GM23338 (cell line): ENCODE measurements around the gene RAB3B. TPM values are rescaled to one million over a fixed set of nuclear protein-coding genes. Genes with fewer than 3 reads are reported as not detected.
A peak's percentile ranks its signal among the peaks of the same experiment; 100 is the strongest.

Source experiments
- ATAC-seq: fragments of 200-7000 bp; cut with Tn5 transposase; 3 replicates; pipeline ENCODE4 v1.9.1; 2020
- DNase-seq: peaks from one replicate; pipeline ENCODE4 v3.0.0-alpha.2; 2015; ENCODE audit warnings: low spot score
- H2AFZ ChIP-seq: fragments of 200-600 bp; sonication (generic); 2 replicates; pipeline ENCODE4 v1.8.0; 2016; ENCODE audit warnings: antibody characterized with exemption, mild to moderate bottlenecking, moderate library complexity
- H3F3A ChIP-seq: fragments of 200-600 bp; sonication (generic); replicated peaks from 2 replicates; pipeline ENCODE4 v1.8.0; 2017; ENCODE audit warnings: antibody characterized with exemption, mixed run types, low read depth
- H3K27ac ChIP-seq: fragments of 200-600 bp; sonication (generic); 2 replicates; pipeline ENCODE4 v1.6.1; 2016; ENCODE audit warnings: low read depth
- H3K27me3 ChIP-seq: fragments of 200-600 bp; sonication (generic); 2 replicates; pipeline ENCODE4 v1.8.0; 2016; ENCODE audit warnings: mild to moderate bottlenecking, mixed run types, moderate library complexity; ENCODE audit not compliant: insufficient read depth
- H3K36me3 ChIP-seq: fragments of 200-600 bp; sonication (generic); 2 replicates; pipeline ENCODE4 v1.8.0; 2016; ENCODE audit warnings: mild to moderate bottlenecking; ENCODE audit not compliant: insufficient read depth
- H3K4me1 ChIP-seq: fragments of 200-600 bp; sonication (generic); 2 replicates; pipeline ENCODE4 v1.8.0; 2016; ENCODE audit warnings: mild to moderate bottlenecking, moderate library complexity; ENCODE audit not compliant: insufficient read depth
- H3K4me2 ChIP-seq: fragments of 200-600 bp; sonication (generic); 2 replicates; pipeline ENCODE4 v1.7.1; 2017; ENCODE audit warnings: mixed run types
- H3K4me3 ChIP-seq: fragments of 200-600 bp; sonication (generic); 2 replicates; pipeline ENCODE4 v1.6.1; 2016; ENCODE audit warnings: mixed run types
- H3K79me2 ChIP-seq: fragments of 200-600 bp; sonication (generic); replicated peaks from 2 replicates; pipeline ENCODE4 v1.8.0; 2017; ENCODE audit warnings: mild to moderate bottlenecking; ENCODE audit not compliant: insufficient read depth
- H3K9me2 ChIP-seq: fragments of 200-600 bp; sonication (generic); 2 replicates; pipeline ENCODE4 v1.8.0; 2017; ENCODE audit not compliant: insufficient read depth
- H4K20me1 ChIP-seq: fragments of 200-600 bp; sonication (generic); replicated peaks from 2 replicates; pipeline ENCODE4 v1.8.0; 2017; ENCODE audit warnings: mild to moderate bottlenecking; ENCODE audit not compliant: insufficient read depth
- H3K27ac Mint-ChIP-seq: 2 replicates; pipeline ENCODE4 v1.8.0; 2020; ENCODE audit warnings: inconsistent platforms, mild to moderate bottlenecking, moderate library complexity, mixed read lengths
- H3K27me3 Mint-ChIP-seq: 3 replicates; pipeline ENCODE4 v1.8.0; 2022; ENCODE audit warnings: low read depth, mild to moderate bottlenecking, moderate library complexity, mixed read lengths, inconsistent platforms; ENCODE audit not compliant: insufficient read depth, poor library complexity
- H3K36me3 Mint-ChIP-seq: 3 replicates; pipeline ENCODE4 v1.8.0; 2021; ENCODE audit warnings: low read depth, mild to moderate bottlenecking, inconsistent platforms, moderate library complexity, mixed read lengths
- H3K4me1 Mint-ChIP-seq: 3 replicates; pipeline ENCODE4 v1.8.0; 2020; ENCODE audit warnings: mild to moderate bottlenecking, inconsistent platforms, mixed read lengths
- H3K4me3 Mint-ChIP-seq: 3 replicates; pipeline ENCODE4 v1.8.0; 2021; ENCODE audit warnings: moderate library complexity, mild to moderate bottlenecking, inconsistent platforms, mixed read lengths
- H3K9me3 Mint-ChIP-seq: 3 replicates; pipeline ENCODE4 v1.8.0; 2020; ENCODE audit warnings: moderate library complexity, mild to moderate bottlenecking, inconsistent platforms, mixed read lengths
- CREB1 ChIP-seq: fragments of 250-450 bp; sonication (Bioruptor Pico); IDR thresholded peaks from 2 replicates; pipeline ENCODE4 v1.5.0; 2020; ENCODE audit warnings: low read depth, mild to moderate bottlenecking, moderate library complexity
- EZH2 ChIP-seq: fragments of 200-600 bp; sonication (generic); IDR thresholded peaks from one replicate; pipeline ENCODE4 v1.8.0; 2017; ENCODE audit warnings: antibody characterized with exemption, mild to moderate bottlenecking, low read depth; ENCODE audit not compliant: unreplicated experiment
- EZH2phosphoT487 ChIP-seq: fragments of 200-600 bp; sonication (generic); IDR thresholded peaks from one replicate; pipeline ENCODE4 v1.8.1; 2018; ENCODE audit warnings: antibody characterized with exemption; ENCODE audit not compliant: unreplicated experiment
- NANOG ChIP-seq: IDR thresholded peaks from 2 replicates; pipeline ENCODE4 v1.6.1; 2016; ENCODE audit warnings: antibody characterized with exemption, borderline replicate concordance
- POLR2AphosphoS5 ChIP-seq: IDR thresholded peaks from 2 replicates; pipeline ENCODE4 v1.6.1; 2016; ENCODE audit warnings: antibody characterized with exemption, low read depth
- ZNF114 ChIP-seq: fragments of 250-450 bp; sonication (Bioruptor Pico); IDR thresholded peaks from 2 replicates; pipeline ENCODE4 v1.5.0; 2020; ENCODE audit warnings: mild to moderate bottlenecking, moderate library complexity
- ZNF331 ChIP-seq: fragments of 250-450 bp; sonication (Bioruptor Pico); IDR thresholded peaks from 2 replicates; pipeline ENCODE4 v1.5.0; 2020; ENCODE audit warnings: low read depth, mild to moderate bottlenecking, moderate library complexity
- polyA plus RNA-seq: library from polyadenylated mRNA; unstranded; fragments of >200 nt; fragmentation: Nextera tagmentation; extraction: Ambion mirVana; gene quantifications from 2 replicates; pipeline ENCODE4 v1.2.1, GENCODE V29; 2016
- total RNA-seq: library from RNA; depleted of rRNA; stranded (reverse); fragments of >200 nt; shearing (Covaris generic); gene quantifications from 2 replicates; pipeline ENCODE4 v1.2.3, GENCODE V29; 2014
- TF ChIP-seq, protein P1 (sequence below): IDR thresholded peaks from 2 replicates; pipeline ENCODE4 v1.6.1; 2016; ENCODE audit warnings: antibody characterized with exemption
- TF ChIP-seq, protein P2 (sequence below): IDR thresholded peaks from one replicate; pipeline ENCODE4 v1.6.1; 2018; ENCODE audit warnings: antibody characterized with exemption; ENCODE audit not compliant: unreplicated experiment
- TF ChIP-seq, protein P3 (sequence below), 2 experiments: fragments of 200-600 bp in 1 of 2; sonication (generic) in 1 of 2; conservative IDR thresholded peaks; 2 replicates each; pipeline versions ENCODE4 v1.5.1 to v1.6.1; 2016 to 2017; ENCODE audit warnings: antibody characterized with exemption in 2 of 2, low read depth in 2 of 2, mild to moderate bottlenecking in 2 of 2, moderate library complexity in 1 of 2

The RAB3B gene
- total and polyA plus RNA-seq, 2 experiments from 2014 or later = 18.3 to 37.9 TPM

DNA sequence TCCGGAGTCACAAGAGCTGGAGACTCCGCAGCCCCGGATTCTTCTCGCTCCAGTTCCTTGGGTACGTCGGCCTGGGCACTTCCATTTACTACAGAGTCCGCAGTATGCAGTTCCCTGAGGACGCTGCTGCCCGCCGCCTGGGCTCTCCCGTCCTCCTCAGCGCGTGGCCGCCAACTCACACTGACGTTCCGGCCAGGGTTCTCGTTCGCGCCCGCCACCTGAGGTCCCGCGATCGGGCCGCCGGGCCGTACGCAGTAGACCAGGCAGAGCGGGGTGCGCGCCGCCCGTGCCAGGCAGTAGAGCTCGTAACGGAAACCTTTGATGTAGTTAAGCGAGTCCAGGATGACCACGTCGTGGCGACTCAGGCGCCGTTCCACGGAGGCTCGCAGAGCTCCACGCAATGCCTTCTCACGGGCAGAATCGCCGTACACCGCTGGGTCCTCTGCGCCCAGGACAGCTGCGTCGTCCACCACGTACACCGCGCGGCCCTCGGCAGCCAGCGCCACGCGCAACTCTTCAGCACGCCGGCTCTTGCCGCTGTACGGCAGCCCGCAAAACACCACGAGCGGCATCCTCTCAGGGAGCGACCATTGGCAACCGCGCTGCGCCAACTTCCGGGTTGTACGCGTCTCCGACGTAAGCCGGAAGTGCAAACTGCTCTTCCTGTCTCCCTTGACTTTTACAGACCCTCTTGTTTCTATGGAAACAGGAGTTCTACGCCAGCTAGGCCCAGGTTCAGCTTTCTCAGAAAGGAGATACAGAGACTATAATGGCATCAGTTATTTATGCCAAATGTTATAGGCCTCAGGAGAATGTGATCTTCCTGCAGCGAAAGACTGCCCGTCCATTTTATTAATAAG, 42.9 kb upstream of the RAB3B start, which contains the start of gene KTI12 (continued):
- TF ChIP-seq, protein P1, sequence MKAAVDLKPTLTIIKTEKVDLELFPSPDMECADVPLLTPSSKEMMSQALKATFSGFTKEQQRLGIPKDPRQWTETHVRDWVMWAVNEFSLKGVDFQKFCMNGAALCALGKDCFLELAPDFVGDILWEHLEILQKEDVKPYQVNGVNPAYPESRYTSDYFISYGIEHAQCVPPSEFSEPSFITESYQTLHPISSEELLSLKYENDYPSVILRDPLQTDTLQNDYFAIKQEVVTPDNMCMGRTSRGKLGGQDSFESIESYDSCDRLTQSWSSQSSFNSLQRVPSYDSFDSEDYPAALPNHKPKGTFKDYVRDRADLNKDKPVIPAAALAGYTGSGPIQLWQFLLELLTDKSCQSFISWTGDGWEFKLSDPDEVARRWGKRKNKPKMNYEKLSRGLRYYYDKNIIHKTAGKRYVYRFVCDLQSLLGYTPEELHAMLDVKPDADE = peak; percentile 59; the same call in 1 of the 2 replicates
- TF ChIP-seq EZH2 = no peak
- no peak for TF ChIP-seq NANOG
- TF ChIP-seq ZNF114 = no peak
- no peak for TF ChIP-seq ZNF331 (CRISPR knock-in tag)

DNA sequence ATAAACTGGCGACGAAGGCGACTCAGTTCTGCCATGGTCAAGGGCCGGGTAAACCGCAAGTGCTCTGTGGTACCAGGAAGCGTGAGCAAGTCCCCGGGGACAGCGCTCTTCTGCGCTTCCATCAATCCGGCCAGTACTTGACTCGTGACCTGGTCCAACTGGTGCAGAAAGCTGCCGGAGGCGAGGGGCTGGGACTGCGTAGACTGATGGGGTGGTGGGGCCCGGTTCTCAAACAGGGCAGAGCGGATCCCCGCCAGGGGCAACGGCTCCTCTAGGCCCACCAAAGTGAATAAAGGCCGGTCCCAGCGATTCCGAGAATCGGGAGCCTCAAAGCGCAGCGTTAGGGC, 42.3 kb upstream of the RAB3B start:
- Mint-ChIP-seq H3K9me3 (no peaks in the 10 kb centered on the region), H3K27ac (peak overlapping the region; percentile 59; the same call in 1 of the 2 replicates), H3K4me1 (peaks cover 18% of the 10 kb centered on the region), H3K36me3 (peaks cover 27% of the 10 kb centered on the region), H3K27me3 (peaks cover 3% of the 10 kb centered on the region), H3K4me3 (peak overlapping the region; percentile 91)
- no peaks in the 10 kb centered on the region for H3K27me3 ChIP-seq
- peaks cover 3% of the 10 kb centered on the region; the same call in 1 of the 2 replicates for H3K36me3 ChIP-seq
- peak overlapping the region; percentile 57 for H3K27ac ChIP-seq
- H2AFZ ChIP-seq = peak overlapping the region; percentile 50
- H3K4me2 ChIP-seq = peak overlapping the region; percentile 93
- TF ChIP-seq, protein P2, sequence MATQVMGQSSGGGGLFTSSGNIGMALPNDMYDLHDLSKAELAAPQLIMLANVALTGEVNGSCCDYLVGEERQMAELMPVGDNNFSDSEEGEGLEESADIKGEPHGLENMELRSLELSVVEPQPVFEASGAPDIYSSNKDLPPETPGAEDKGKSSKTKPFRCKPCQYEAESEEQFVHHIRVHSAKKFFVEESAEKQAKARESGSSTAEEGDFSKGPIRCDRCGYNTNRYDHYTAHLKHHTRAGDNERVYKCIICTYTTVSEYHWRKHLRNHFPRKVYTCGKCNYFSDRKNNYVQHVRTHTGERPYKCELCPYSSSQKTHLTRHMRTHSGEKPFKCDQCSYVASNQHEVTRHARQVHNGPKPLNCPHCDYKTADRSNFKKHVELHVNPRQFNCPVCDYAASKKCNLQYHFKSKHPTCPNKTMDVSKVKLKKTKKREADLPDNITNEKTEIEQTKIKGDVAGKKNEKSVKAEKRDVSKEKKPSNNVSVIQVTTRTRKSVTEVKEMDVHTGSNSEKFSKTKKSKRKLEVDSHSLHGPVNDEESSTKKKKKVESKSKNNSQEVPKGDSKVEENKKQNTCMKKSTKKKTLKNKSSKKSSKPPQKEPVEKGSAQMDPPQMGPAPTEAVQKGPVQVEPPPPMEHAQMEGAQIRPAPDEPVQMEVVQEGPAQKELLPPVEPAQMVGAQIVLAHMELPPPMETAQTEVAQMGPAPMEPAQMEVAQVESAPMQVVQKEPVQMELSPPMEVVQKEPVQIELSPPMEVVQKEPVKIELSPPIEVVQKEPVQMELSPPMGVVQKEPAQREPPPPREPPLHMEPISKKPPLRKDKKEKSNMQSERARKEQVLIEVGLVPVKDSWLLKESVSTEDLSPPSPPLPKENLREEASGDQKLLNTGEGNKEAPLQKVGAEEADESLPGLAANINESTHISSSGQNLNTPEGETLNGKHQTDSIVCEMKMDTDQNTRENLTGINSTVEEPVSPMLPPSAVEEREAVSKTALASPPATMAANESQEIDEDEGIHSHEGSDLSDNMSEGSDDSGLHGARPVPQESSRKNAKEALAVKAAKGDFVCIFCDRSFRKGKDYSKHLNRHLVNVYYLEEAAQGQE = no peak
- TF ChIP-seq POLR2AphosphoS5 (no peak), CREB1 (CRISPR knock-in tag) (no peak), EZH2phosphoT487 (no peak)
- TF ChIP-seq, protein P3, sequence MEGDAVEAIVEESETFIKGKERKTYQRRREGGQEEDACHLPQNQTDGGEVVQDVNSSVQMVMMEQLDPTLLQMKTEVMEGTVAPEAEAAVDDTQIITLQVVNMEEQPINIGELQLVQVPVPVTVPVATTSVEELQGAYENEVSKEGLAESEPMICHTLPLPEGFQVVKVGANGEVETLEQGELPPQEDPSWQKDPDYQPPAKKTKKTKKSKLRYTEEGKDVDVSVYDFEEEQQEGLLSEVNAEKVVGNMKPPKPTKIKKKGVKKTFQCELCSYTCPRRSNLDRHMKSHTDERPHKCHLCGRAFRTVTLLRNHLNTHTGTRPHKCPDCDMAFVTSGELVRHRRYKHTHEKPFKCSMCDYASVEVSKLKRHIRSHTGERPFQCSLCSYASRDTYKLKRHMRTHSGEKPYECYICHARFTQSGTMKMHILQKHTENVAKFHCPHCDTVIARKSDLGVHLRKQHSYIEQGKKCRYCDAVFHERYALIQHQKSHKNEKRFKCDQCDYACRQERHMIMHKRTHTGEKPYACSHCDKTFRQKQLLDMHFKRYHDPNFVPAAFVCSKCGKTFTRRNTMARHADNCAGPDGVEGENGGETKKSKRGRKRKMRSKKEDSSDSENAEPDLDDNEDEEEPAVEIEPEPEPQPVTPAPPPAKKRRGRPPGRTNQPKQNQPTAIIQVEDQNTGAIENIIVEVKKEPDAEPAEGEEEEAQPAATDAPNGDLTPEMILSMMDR (conservative IDR thresholded peaks at IDR 0.05; ENCODE audit: low read depth in 2 of 2) = no peak
- TF ChIP-seq, protein P1 = no peak
- H3K4me1 ChIP-seq = peaks cover 15% of the 10 kb centered on the region
- DNase-seq (peak; percentile 64), ATAC-seq (peak; percentile 72)
- no peaks in the 10 kb centered on the region for H3K9me2 ChIP-seq
- H3F3A ChIP-seq = peaks cover 9% of the 10 kb centered on the region
- peaks cover 14% of the 10 kb centered on the region for H4K20me1 ChIP-seq
- H3K4me3 ChIP-seq = peak overlapping the region; percentile 78
- H3K79me2 ChIP-seq = peaks cover 30% of the 10 kb centered on the region
